Upper lobe of left lung (tissue), 4 donors: Measurements from ENCODE around the gene CTRL.

Experiments
- CTCF ChIP-seq, 6 experiments: fragments of 450-650 bp in 4 of 6; fragments of 200-600 bp in 2 of 6; sonication (generic) in 2 of 6; IDR thresholded peaks; one replicate each; pipeline ENCODE4 v1.5.1; 2016 to 2019; ENCODE audit warnings: antibody characterized with exemption in 6 of 6
- POLR2A ChIP-seq, 4 donors: fragments of 450-650 bp; IDR thresholded peaks; one replicate each; pipeline ENCODE4 v1.5.1; 2016 to 2017; ENCODE audit warnings: antibody characterized with exemption in 4 of 4, mild to moderate bottlenecking in 2 of 4

GRCh38 chr16:67962135-67962534, 30.5 kb upstream of the CTRL start:
- no peak for TF ChIP-seq CTCF (IDR thresholded peaks at IDR 0.05)
- no peak for TF ChIP-seq POLR2A (IDR thresholded peaks at IDR 0.05)
